H9 (cell line): Measurements from ENCODE around the gene GRIP2. TPM values are rescaled to one million over a fixed set of nuclear protein-coding genes. Genes with fewer than 3 reads are reported as not detected.

Experiments used
- DNase-seq: peaks from one replicate; pipeline ENCODE4 v3.0.0-alpha.2; 2017
- H2AFZ ChIP-seq: one replicate; pipeline ENCODE4 v1.6.1; 2013; ENCODE audit warnings: mild to moderate bottlenecking, low read length, control low read depth, moderate library complexity
- H2AK5ac ChIP-seq: 2 replicates; pipeline ENCODE4 v1.6.1; 2013; ENCODE audit warnings: low read length, control low read depth, mixed read lengths; ENCODE audit not compliant: insufficient read length
- H2BK120ac ChIP-seq: one replicate; pipeline ENCODE4 v1.6.1; 2013; ENCODE audit warnings: low read depth, mild to moderate bottlenecking, low read length, control low read depth, inconsistent platforms; ENCODE audit not compliant: poor library complexity, severe bottlenecking
- H2BK12ac ChIP-seq: 2 replicates; pipeline ENCODE4 v1.6.1; 2013; ENCODE audit warnings: low read length, control low read depth, mixed read lengths, low read depth; ENCODE audit not compliant: insufficient read length
- H2BK15ac ChIP-seq: 2 replicates; pipeline ENCODE4 v1.6.1; 2013; ENCODE audit warnings: low read depth, low read length, control low read depth
- H2BK20ac ChIP-seq: one replicate; pipeline ENCODE4 v1.6.1; 2013; ENCODE audit warnings: low read depth, mild to moderate bottlenecking, low read length, control low read depth, inconsistent platforms; ENCODE audit not compliant: poor library complexity, severe bottlenecking
- H2BK5ac ChIP-seq: 2 replicates; pipeline ENCODE4 v1.6.1; 2013; ENCODE audit warnings: low read length, control low read depth, mixed read lengths; ENCODE audit not compliant: insufficient read length
- H3K14ac ChIP-seq: 2 replicates; pipeline ENCODE4 v1.6.1; 2013; ENCODE audit warnings: low read length, control low read depth; ENCODE audit not compliant: insufficient read depth
- H3K18ac ChIP-seq: 2 replicates; pipeline ENCODE4 v1.6.1; 2013; ENCODE audit warnings: low read depth, mild to moderate bottlenecking, mixed read lengths, low read length, control low read depth; ENCODE audit not compliant: insufficient read length
- H3K23ac ChIP-seq: 2 replicates; pipeline ENCODE4 v1.6.1; 2013; ENCODE audit warnings: low read length, control low read depth, mixed read lengths, low read depth; ENCODE audit not compliant: insufficient read length
- H3K23me2 ChIP-seq: 2 replicates; pipeline ENCODE4 v1.6.1; 2013; ENCODE audit warnings: low read depth, mild to moderate bottlenecking, mixed read lengths, low read length, control low read depth; ENCODE audit not compliant: insufficient read length, poor library complexity, severe bottlenecking
- H3K27ac ChIP-seq: 2 replicates; pipeline ENCODE4 v1.5.1; 2013; ENCODE audit warnings: low read length, control low read depth, mixed read lengths, low read depth; ENCODE audit not compliant: insufficient read length
- H3K27me3 ChIP-seq: 2 replicates; pipeline ENCODE4 v1.6.1; 2013; ENCODE audit warnings: low read length, control low read depth, inconsistent platforms; ENCODE audit not compliant: insufficient read depth
- H3K4ac ChIP-seq: 2 replicates; pipeline ENCODE4 v1.6.1; 2013; ENCODE audit warnings: low read depth, mild to moderate bottlenecking, control low read depth, inconsistent platforms, low read length, moderate library complexity
- H3K4me1 ChIP-seq: 2 replicates; pipeline ENCODE4 v1.6.1; 2013; ENCODE audit warnings: low read length, control low read depth, inconsistent platforms; ENCODE audit not compliant: insufficient read depth
- H3K4me2 ChIP-seq: 2 replicates; pipeline ENCODE4 v1.6.1; 2013; ENCODE audit warnings: low read length, control low read depth, mixed read lengths; ENCODE audit not compliant: insufficient read length, insufficient read depth
- H3K56ac ChIP-seq: 2 replicates; pipeline ENCODE4 v1.6.1; 2013; ENCODE audit warnings: low read depth, mild to moderate bottlenecking, mixed read lengths, low read length, control low read depth; ENCODE audit not compliant: insufficient read length
- H3K79me1 ChIP-seq: 2 replicates; pipeline ENCODE4 v1.6.1; 2013; ENCODE audit warnings: low read depth, mild to moderate bottlenecking, moderate library complexity, low read length, control low read depth, inconsistent platforms; ENCODE audit not compliant: insufficient read depth, poor library complexity, severe bottlenecking
- H3K79me2 ChIP-seq: 2 replicates; pipeline ENCODE4 v1.6.1; 2013; ENCODE audit warnings: low read length, control low read depth, inconsistent platforms; ENCODE audit not compliant: insufficient read depth
- H3K9ac ChIP-seq: 2 replicates; pipeline ENCODE4 v1.6.1; 2013; ENCODE audit warnings: low read length, control low read depth, mixed read lengths; ENCODE audit not compliant: insufficient read length; ENCODE audit errors: extremely low read depth
- H3K9me3 ChIP-seq: one replicate; pipeline ENCODE4 v1.6.1; 2013; ENCODE audit warnings: low read depth, low read length, inconsistent platforms; ENCODE audit not compliant: control insufficient read depth
- H3T11ph ChIP-seq: one replicate; pipeline ENCODE4 v1.6.1; 2013; ENCODE audit warnings: mild to moderate bottlenecking, low read length, control low read depth, inconsistent platforms
- H4K20me1 ChIP-seq: one replicate; pipeline ENCODE4 v1.6.1; 2013; ENCODE audit not compliant: control insufficient read depth, insufficient read length, insufficient read depth
- H4K5ac ChIP-seq: 2 replicates; pipeline ENCODE4 v1.6.1; 2013; ENCODE audit warnings: low read depth, mild to moderate bottlenecking, mixed read lengths, low read length, control low read depth; ENCODE audit not compliant: insufficient read length
- H4K8ac ChIP-seq: replicated peaks from 2 replicates; pipeline ENCODE4 v1.6.1; 2013; ENCODE audit warnings: low read length, control low read depth, mixed read lengths, low read depth; ENCODE audit not compliant: insufficient read length
- H4K91ac ChIP-seq: 2 replicates; pipeline ENCODE4 v1.6.1; 2013; ENCODE audit warnings: low read depth, mild to moderate bottlenecking, moderate library complexity, mixed read lengths, low read length, control low read depth; ENCODE audit not compliant: insufficient read length
- H3K27ac Mint-ChIP-seq, 3 experiments: 2 replicates in 2 of 3; 3 replicates in 1 of 3; pipeline ENCODE4 v1.8.0; 2020 to 2021; ENCODE audit warnings: mixed read lengths in 3 of 3, mild to moderate bottlenecking in 1 of 3, moderate library complexity in 1 of 3
- H3K27me3 Mint-ChIP-seq: 2 replicates; pipeline ENCODE4 v1.8.0; 2021; ENCODE audit warnings: low read depth, mild to moderate bottlenecking, moderate library complexity, mixed read lengths
- H3K36me3 Mint-ChIP-seq, 3 experiments: 2 replicates in 2 of 3; 3 replicates in 1 of 3; pipeline ENCODE4 v1.8.0; 2020 to 2021; ENCODE audit warnings: low read depth in 3 of 3, mixed read lengths in 3 of 3; ENCODE audit not compliant: insufficient read depth in 1 of 3
- H3K4me1 Mint-ChIP-seq, 2 experiments: 2 replicates each; pipeline ENCODE4 v1.8.0; 2020; ENCODE audit warnings: mixed read lengths in 2 of 2
- H3K4me3 Mint-ChIP-seq, 2 experiments: 2 replicates in 1 of 2; 3 replicates in 1 of 2; pipeline ENCODE4 v1.8.0; 2020 to 2021; ENCODE audit warnings: mild to moderate bottlenecking in 2 of 2, mixed read lengths in 2 of 2, moderate library complexity in 1 of 2
- H3K9me3 Mint-ChIP-seq, 2 experiments: 2 replicates in 1 of 2; 3 replicates in 1 of 2; pipeline ENCODE4 v1.8.0; 2020; ENCODE audit warnings: mild to moderate bottlenecking in 2 of 2, mixed read lengths in 2 of 2, moderate library complexity in 1 of 2
- CTCF ChIP-seq: fragments of 200-600 bp; sonication (generic); conservative IDR thresholded peaks from 3 replicates; pipeline ENCODE4 v1.8.0; 2021; ENCODE audit warnings: antibody characterized with exemption, mild to moderate bottlenecking
- WGBS: extraction: QIAGEN DNeasy Blood & Tissue Kit; methylation state at CpG from one replicate; pipeline ENCODE4 v1.1.7; 2013; ENCODE audit warnings: missing lambda C conversion rate, low lambda C conversion rate, mixed read lengths; ENCODE audit not compliant: insufficient read length; ENCODE audit errors: extremely low coverage; 5-methylcytosine and 5-hydroxymethylcytosine counted together
- total RNA-seq: library from RNA; stranded (reverse); gene quantifications from 2 replicates; pipeline ENCODE4 v1.2.1, GENCODE V29; 2021

GRIP2 gene
- total RNA-seq, 1 experiment from 2014 or later = 3.1 TPM

- Mint-ChIP-seq H3K4me1 (peaks cover 15 to 24% of the 10 kb centered on the region in 2 experiments), H3K4me3 (no peak overlapping the region), H3K9me3 (no peaks in the 10 kb centered on the region), H3K27me3 (peaks cover 1% of the 10 kb centered on the region), H3K36me3 (no peaks in the 10 kb centered on the region; a peak in 1 of 7 replicates), H3K27ac (no peak overlapping the region)
- H2BK12ac ChIP-seq = no peak overlapping the region
- no peak overlapping the region for H2AFZ ChIP-seq
- H3K9ac ChIP-seq = no peak overlapping the region
- H4K20me1 ChIP-seq = no peaks in the 10 kb centered on the region
- no peak overlapping the region for H4K91ac ChIP-seq
- no peak overlapping the region for H2BK5ac ChIP-seq
- H3K79me2 ChIP-seq = no peaks in the 10 kb centered on the region
- no peak overlapping the region for H3K4ac ChIP-seq
- no peak overlapping the region for H2AK5ac ChIP-seq
- no peak overlapping the region for H3T11ph ChIP-seq
- TF ChIP-seq CTCF = no peak
- H3K79me1 ChIP-seq = no peaks in the 10 kb centered on the region
- H3K27ac ChIP-seq = no peak overlapping the region
- H3K27me3 ChIP-seq = no peaks in the 10 kb centered on the region
- H3K14ac ChIP-seq = no peak overlapping the region
- H3K4me1 ChIP-seq = no peaks in the 10 kb centered on the region
- no peaks in the 10 kb centered on the region for H3K9me3 ChIP-seq
- H4K5ac ChIP-seq = no peak overlapping the region
- no peak overlapping the region for H2BK15ac ChIP-seq
- no peak overlapping the region for H3K18ac ChIP-seq
- no peak overlapping the region for H3K23ac ChIP-seq
- H3K23me2 ChIP-seq = no peaks in the 10 kb centered on the region
- DNase-seq = peak; percentile 20
- no peak overlapping the region for H3K56ac ChIP-seq
- no peak overlapping the region for H2BK120ac ChIP-seq
- WGBS = no CpG with 5 or more reads among the region's 16 CpGs
- H4K8ac ChIP-seq = no peak overlapping the region
- H2BK20ac ChIP-seq = no peak overlapping the region
- H3K4me2 ChIP-seq = no peak overlapping the region
Observed at GRCh38 chr3:14522129-14522691, 17.9 kb downstream of the GRIP2 start.
